HepG2 (cell line): ENCODE results near the gene GFRA4. TPM values are rescaled to one million over a fixed set of nuclear protein-coding genes. Genes with fewer than 3 reads are reported as not detected.

Experiments used
- AGO2 ChIP-seq: fragments of 200-400 bp; formaldehyde crosslinking; optimal IDR thresholded peaks from 2 replicates; pipeline ENCODE3; 2017; ENCODE audit warnings: mild to moderate bottlenecking, low read depth, low read length, moderate library complexity
- ARID2 ChIP-seq: sonication (generic); formaldehyde crosslinking; IDR thresholded peaks from 2 replicates; pipeline ENCODE4 v1.8.1; 2022; ENCODE audit warnings: mild to moderate bottlenecking, missing genetic modification reagents, borderline replicate concordance
- FIP1L1 ChIP-seq: fragments of 200-400 bp; formaldehyde crosslinking; IDR thresholded peaks from 2 replicates; pipeline ENCODE4 v1.6.1; 2018; ENCODE audit warnings: low read depth, mild to moderate bottlenecking, low read length, moderate library complexity, borderline replicate concordance; ENCODE audit not compliant: insufficient read depth
- KDM2A ChIP-seq: sonication (generic); formaldehyde crosslinking; IDR thresholded peaks from 2 replicates; pipeline ENCODE4 v1.4.0; 2020; ENCODE audit warnings: low read depth, missing genetic modification reagents, borderline replicate concordance
- MLLT10 ChIP-seq: sonication (generic); formaldehyde crosslinking; IDR thresholded peaks from 2 replicates; pipeline ENCODE4 v1.4.0; 2020; ENCODE audit warnings: missing genetic modification reagents
- SIX4 ChIP-seq: sonication (generic); formaldehyde crosslinking; IDR thresholded peaks from 2 replicates; pipeline ENCODE4 v1.4.0; 2020; ENCODE audit warnings: missing genetic modification reagents
- TAF15 ChIP-seq: fragments of 200-400 bp; formaldehyde crosslinking; IDR thresholded peaks from one replicate; pipeline ENCODE4 v1.6.1; 2018; ENCODE audit warnings: mild to moderate bottlenecking, low read depth, low read length; ENCODE audit not compliant: poor library complexity, severe bottlenecking
- U2AF1 ChIP-seq: fragments of 200-400 bp; formaldehyde crosslinking; optimal IDR thresholded peaks from 2 replicates; pipeline ENCODE3; 2017; ENCODE audit warnings: mild to moderate bottlenecking, low read depth, low read length
- ZNF263 ChIP-seq: sonication (generic); formaldehyde crosslinking; IDR thresholded peaks from 2 replicates; pipeline ENCODE4 v1.4.0; 2020; ENCODE audit warnings: missing genetic modification reagents
- ZNF333 ChIP-seq: sonication (generic); formaldehyde crosslinking; IDR thresholded peaks from 2 replicates; pipeline ENCODE4 v1.4.0; 2020; ENCODE audit warnings: mild to moderate bottlenecking, missing genetic modification reagents, borderline replicate concordance
- ZNF678 ChIP-seq: sonication (generic); formaldehyde crosslinking; IDR thresholded peaks from 2 replicates; pipeline ENCODE4 v1.4.0; 2020; ENCODE audit warnings: mild to moderate bottlenecking, missing genetic modification reagents
- polyA plus RNA-seq, 8 experiments: library from polyadenylated mRNA; depleted of rRNA in 3 of 8; stranded (reverse) in 7 of 8; unstranded in 1 of 8; fragments of >200 nt; fragmentation: Illumina TruSeq in 4 of 8; extraction: Trizol in 4 of 8; gene quantifications; 2 replicates each; pipeline versions ENCODE4 v1.2.1 to v1.2.3, GENCODE V29; 2011 to 2016; ENCODE audit warnings: low read depth in 4 of 8, missing spikeins in 1 of 8, mixed read lengths in 1 of 8; ENCODE audit not compliant: insufficient read depth in 1 of 8
- total RNA-seq, 5 experiments: library from RNA; depleted of rRNA; stranded (reverse); fragments of >200 nt; fragmentation: Illumina TruSeq; extraction: Trizol; gene quantifications; 2 replicates each; pipeline ENCODE4 v1.2.3, GENCODE V29; 2016; ENCODE audit warnings: low read depth in 1 of 5
- TF ChIP-seq, protein P1 (sequence below), 2 experiments: sonication (generic) in 1 of 2; formaldehyde crosslinking in 1 of 2; IDR thresholded peaks; 2 replicates each; pipeline versions ENCODE4 v1.4.0 to v1.6.1; 2016 to 2020; ENCODE audit warnings: borderline replicate concordance in 1 of 2, low read depth in 1 of 2, mild to moderate bottlenecking in 1 of 2, missing genetic modification reagents in 1 of 2
- TF ChIP-seq, protein P2 (sequence below): sonication (generic); formaldehyde crosslinking; IDR thresholded peaks from 2 replicates; pipeline ENCODE4 v1.4.0; 2020; ENCODE audit warnings: mild to moderate bottlenecking, missing genetic modification reagents
- TF ChIP-seq, protein P3 (sequence below): sonication (generic); formaldehyde crosslinking; IDR thresholded peaks from 2 replicates; pipeline ENCODE4 v1.5.0; 2020; ENCODE audit warnings: missing genetic modification reagents
- TF ChIP-seq, protein P4 (sequence below): sonication (generic); formaldehyde crosslinking; IDR thresholded peaks from 2 replicates; pipeline ENCODE4 v1.9.0; 2021; ENCODE audit warnings: mild to moderate bottlenecking, missing genetic modification reagents

The GFRA4 gene
- total and polyA plus RNA-seq, 2 of the 13 experiments (the other 11 are each of a cell fraction or from before 2014, with no cell fraction given), result not detected

DNA sequence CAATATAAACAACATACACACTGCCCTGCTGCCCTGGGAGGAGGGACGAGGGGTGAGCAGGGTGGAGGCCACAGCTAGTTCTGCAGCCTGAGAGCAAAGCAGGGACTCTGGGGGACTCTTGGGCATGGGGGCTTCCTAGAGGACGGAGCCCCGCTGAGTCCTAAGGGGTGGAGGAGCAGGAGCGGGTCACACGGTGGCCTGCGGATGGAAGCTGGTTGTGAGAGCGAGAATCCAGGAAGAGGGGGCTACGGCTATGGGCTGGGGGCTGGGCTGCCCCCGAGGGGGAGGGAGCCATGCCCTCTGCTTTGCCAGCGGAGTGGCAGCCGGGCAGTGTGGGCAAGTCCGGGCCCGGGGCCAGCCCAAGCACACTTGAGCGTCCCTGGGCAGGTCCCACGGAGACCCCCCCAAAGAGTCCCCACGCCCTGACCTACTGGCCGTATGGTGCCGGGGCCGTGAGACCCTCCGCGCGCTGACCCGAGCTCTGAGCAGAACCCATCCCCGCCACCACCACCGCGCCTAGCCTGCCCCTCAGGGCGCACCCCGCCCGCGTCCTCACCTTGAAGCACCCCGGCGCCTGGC lies 18.2 kb upstream of the GFRA4 start (continued):
- TF ChIP-seq, protein P1, sequence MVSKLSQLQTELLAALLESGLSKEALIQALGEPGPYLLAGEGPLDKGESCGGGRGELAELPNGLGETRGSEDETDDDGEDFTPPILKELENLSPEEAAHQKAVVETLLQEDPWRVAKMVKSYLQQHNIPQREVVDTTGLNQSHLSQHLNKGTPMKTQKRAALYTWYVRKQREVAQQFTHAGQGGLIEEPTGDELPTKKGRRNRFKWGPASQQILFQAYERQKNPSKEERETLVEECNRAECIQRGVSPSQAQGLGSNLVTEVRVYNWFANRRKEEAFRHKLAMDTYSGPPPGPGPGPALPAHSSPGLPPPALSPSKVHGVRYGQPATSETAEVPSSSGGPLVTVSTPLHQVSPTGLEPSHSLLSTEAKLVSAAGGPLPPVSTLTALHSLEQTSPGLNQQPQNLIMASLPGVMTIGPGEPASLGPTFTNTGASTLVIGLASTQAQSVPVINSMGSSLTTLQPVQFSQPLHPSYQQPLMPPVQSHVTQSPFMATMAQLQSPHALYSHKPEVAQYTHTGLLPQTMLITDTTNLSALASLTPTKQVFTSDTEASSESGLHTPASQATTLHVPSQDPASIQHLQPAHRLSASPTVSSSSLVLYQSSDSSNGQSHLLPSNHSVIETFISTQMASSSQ (IDR thresholded peaks at IDR 0.05; ENCODE audit: low read depth), result no peak
- TF ChIP-seq, protein P1 (CRISPR knock-in tag; IDR thresholded peaks at IDR 0.05; ENCODE audit: borderline replicate concordance), result 0 out of 2 replicates have a peak, but pooled peaks have one; percentile 13
- peak; percentile 51; the same call in 1 of the 2 replicates for TF ChIP-seq ZNF333 (CRISPR knock-in tag)
- peak; percentile 18; the same call in 1 of the 2 replicates for TF ChIP-seq ZNF263 (CRISPR knock-in tag)
- TF ChIP-seq KDM2A (CRISPR knock-in tag), result 0 out of 2 replicates have a peak, but pooled peaks have one; percentile 12
- TF ChIP-seq ZNF678 (CRISPR knock-in tag), result no peak
- no peak for TF ChIP-seq TAF15
- TF ChIP-seq, protein P2, sequence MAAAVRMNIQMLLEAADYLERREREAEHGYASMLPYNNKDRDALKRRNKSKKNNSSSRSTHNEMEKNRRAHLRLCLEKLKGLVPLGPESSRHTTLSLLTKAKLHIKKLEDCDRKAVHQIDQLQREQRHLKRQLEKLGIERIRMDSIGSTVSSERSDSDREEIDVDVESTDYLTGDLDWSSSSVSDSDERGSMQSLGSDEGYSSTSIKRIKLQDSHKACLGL, result 0 out of 2 replicates have a peak, but pooled peaks have one; percentile 24
- TF ChIP-seq FIP1L1, result no peak
- TF ChIP-seq AGO2, result no peak
- TF ChIP-seq SIX4 (CRISPR knock-in tag), result no peak
- TF ChIP-seq ARID2, result no peak
- TF ChIP-seq, protein P3, sequence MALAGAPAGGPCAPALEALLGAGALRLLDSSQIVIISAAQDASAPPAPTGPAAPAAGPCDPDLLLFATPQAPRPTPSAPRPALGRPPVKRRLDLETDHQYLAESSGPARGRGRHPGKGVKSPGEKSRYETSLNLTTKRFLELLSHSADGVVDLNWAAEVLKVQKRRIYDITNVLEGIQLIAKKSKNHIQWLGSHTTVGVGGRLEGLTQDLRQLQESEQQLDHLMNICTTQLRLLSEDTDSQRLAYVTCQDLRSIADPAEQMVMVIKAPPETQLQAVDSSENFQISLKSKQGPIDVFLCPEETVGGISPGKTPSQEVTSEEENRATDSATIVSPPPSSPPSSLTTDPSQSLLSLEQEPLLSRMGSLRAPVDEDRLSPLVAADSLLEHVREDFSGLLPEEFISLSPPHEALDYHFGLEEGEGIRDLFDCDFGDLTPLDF, result no peak
- TF ChIP-seq U2AF1, result no peak
- TF ChIP-seq, protein P4, sequence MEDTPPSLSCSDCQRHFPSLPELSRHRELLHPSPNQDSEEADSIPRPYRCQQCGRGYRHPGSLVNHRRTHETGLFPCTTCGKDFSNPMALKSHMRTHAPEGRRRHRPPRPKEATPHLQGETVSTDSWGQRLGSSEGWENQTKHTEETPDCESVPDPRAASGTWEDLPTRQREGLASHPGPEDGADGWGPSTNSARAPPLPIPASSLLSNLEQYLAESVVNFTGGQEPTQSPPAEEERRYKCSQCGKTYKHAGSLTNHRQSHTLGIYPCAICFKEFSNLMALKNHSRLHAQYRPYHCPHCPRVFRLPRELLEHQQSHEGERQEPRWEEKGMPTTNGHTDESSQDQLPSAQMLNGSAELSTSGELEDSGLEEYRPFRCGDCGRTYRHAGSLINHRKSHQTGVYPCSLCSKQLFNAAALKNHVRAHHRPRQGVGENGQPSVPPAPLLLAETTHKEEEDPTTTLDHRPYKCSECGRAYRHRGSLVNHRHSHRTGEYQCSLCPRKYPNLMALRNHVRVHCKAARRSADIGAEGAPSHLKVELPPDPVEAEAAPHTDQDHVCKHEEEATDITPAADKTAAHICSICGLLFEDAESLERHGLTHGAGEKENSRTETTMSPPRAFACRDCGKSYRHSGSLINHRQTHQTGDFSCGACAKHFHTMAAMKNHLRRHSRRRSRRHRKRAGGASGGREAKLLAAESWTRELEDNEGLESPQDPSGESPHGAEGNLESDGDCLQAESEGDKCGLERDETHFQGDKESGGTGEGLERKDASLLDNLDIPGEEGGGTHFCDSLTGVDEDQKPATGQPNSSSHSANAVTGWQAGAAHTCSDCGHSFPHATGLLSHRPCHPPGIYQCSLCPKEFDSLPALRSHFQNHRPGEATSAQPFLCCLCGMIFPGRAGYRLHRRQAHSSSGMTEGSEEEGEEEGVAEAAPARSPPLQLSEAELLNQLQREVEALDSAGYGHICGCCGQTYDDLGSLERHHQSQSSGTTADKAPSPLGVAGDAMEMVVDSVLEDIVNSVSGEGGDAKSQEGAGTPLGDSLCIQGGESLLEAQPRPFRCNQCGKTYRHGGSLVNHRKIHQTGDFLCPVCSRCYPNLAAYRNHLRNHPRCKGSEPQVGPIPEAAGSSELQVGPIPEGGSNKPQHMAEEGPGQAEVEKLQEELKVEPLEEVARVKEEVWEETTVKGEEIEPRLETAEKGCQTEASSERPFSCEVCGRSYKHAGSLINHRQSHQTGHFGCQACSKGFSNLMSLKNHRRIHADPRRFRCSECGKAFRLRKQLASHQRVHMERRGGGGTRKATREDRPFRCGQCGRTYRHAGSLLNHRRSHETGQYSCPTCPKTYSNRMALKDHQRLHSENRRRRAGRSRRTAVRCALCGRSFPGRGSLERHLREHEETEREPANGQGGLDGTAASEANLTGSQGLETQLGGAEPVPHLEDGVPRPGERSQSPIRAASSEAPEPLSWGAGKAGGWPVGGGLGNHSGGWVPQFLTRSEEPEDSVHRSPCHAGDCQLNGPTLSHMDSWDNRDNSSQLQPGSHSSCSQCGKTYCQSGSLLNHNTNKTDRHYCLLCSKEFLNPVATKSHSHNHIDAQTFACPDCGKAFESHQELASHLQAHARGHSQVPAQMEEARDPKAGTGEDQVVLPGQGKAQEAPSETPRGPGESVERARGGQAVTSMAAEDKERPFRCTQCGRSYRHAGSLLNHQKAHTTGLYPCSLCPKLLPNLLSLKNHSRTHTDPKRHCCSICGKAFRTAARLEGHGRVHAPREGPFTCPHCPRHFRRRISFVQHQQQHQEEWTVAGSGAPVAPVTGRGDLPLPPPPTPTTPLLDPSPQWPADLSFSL (CRISPR knock-in tag), result no peak
- no peak for TF ChIP-seq MLLT10 (CRISPR knock-in tag)
